IMR-90 (cell line): ENCODE measurements around the gene EVI5. TPM values are rescaled to one million over a fixed set of nuclear protein-coding genes. Genes with fewer than 3 reads are reported as not detected.
A peak's percentile ranks its signal among the peaks of the same experiment; 100 is the strongest.

Experiments
- ATAC-seq: fragments of 200-7000 bp; cut with Tn5 transposase; 2 replicates; pipeline ENCODE4 v1.9.1; 2020; ENCODE audit warnings: low read depth, mild to moderate bottlenecking, moderate library complexity
- BruUV-seq: library from RNA; stranded (reverse); fragments of 400-500 nt; replicated peaks from 2 replicates; lab custom pipeline; 2021; lab: Mats Ljungman, UMichigan
- CTCF ChIA-PET: fragments of 300-600 bp; formaldehyde crosslinking; extraction: SDS; loops from one replicate; lab custom pipeline; 2021; ENCODE audit warnings: antibody characterized with exemption; lab: Yijun Ruan, JAX
- POLR2A ChIA-PET: fragments of 300-600 bp; sonication (Branson Sonifier 250); formaldehyde crosslinking; loops from one replicate; lab custom pipeline; 2022; ENCODE audit warnings: antibody characterized with exemption; ENCODE audit not compliant: unreplicated experiment; lab: Charles Lee
- DNase-seq: peaks from one replicate; pipeline ENCODE4 v3.0.0; 2013
- H2AFZ ChIP-seq: replicated peaks from 2 replicates; pipeline ENCODE3; 2013; ENCODE audit warnings: low read length, mild to moderate bottlenecking; ENCODE audit not compliant: poor library complexity
- H2AK5ac ChIP-seq: 2 replicates; pipeline ENCODE4 v1.6.1; 2013; ENCODE audit warnings: low read depth, low read length, inconsistent platforms
- H2AK9ac ChIP-seq: replicated peaks from 2 replicates; pipeline ENCODE3; 2013; ENCODE audit warnings: mild to moderate bottlenecking, low read depth, low read length, moderate library complexity; ENCODE audit not compliant: poor library complexity
- H2BK120ac ChIP-seq: 2 replicates; pipeline ENCODE4 v1.6.1; 2013; ENCODE audit warnings: low read depth, low read length, inconsistent platforms
- H2BK15ac ChIP-seq: 3 replicates; pipeline ENCODE4 v1.6.1; 2013; ENCODE audit warnings: low read depth, low read length, inconsistent platforms
- H2BK20ac ChIP-seq: 2 replicates; pipeline ENCODE4 v1.6.1; 2013; ENCODE audit warnings: low read depth, mild to moderate bottlenecking, inconsistent platforms, low read length, moderate library complexity
- H2BK5ac ChIP-seq: 2 replicates; pipeline ENCODE4 v1.6.1; 2013; ENCODE audit warnings: mild to moderate bottlenecking, low read depth, low read length, inconsistent platforms; ENCODE audit not compliant: poor library complexity, severe bottlenecking
- H3K14ac ChIP-seq: replicated peaks from 2 replicates; pipeline ENCODE4 v1.6.1; 2013; ENCODE audit warnings: low read depth, low read length, inconsistent platforms
- H3K18ac ChIP-seq: 2 replicates; pipeline ENCODE4 v1.6.1; 2013; ENCODE audit warnings: low read depth, low read length, control low read depth
- H3K23ac ChIP-seq: 2 replicates; pipeline ENCODE4 v1.6.1; 2013; ENCODE audit warnings: low read depth, low read length, inconsistent platforms
- H3K27ac ChIP-seq: 2 replicates; pipeline ENCODE4 v1.5.1; 2013; ENCODE audit warnings: mild to moderate bottlenecking, control low read depth, low read length; ENCODE audit not compliant: insufficient read depth
- H3K27me3 ChIP-seq: 2 replicates; pipeline ENCODE4 v1.6.1; 2013; ENCODE audit warnings: low read length; ENCODE audit not compliant: control insufficient read depth, insufficient read depth
- H3K36me3 ChIP-seq: 2 replicates; pipeline ENCODE4 v1.6.1; 2013; ENCODE audit warnings: low read length, mixed read lengths; ENCODE audit not compliant: control insufficient read depth, insufficient read depth
- H3K4ac ChIP-seq: 2 replicates; pipeline ENCODE4 v1.6.1; 2013; ENCODE audit warnings: low read depth, low read length, inconsistent platforms
- H3K4me1 ChIP-seq: 2 replicates; pipeline ENCODE4 v1.6.1; 2013; ENCODE audit warnings: low read length, mixed read lengths; ENCODE audit not compliant: control insufficient read depth, insufficient read depth
- H3K4me2 ChIP-seq: 2 replicates; pipeline ENCODE4 v1.6.1; 2013; ENCODE audit warnings: low read depth, mild to moderate bottlenecking, control low read depth, low read length, moderate library complexity
- H3K4me3 ChIP-seq: 2 replicates; pipeline ENCODE4 v1.5.1; 2013; ENCODE audit warnings: low read depth, mild to moderate bottlenecking, control low read depth, low read length, moderate library complexity; ENCODE audit not compliant: insufficient read depth
- H3K56ac ChIP-seq: 2 replicates; pipeline ENCODE4 v1.6.1; 2013; ENCODE audit warnings: low read length, inconsistent platforms; ENCODE audit not compliant: insufficient read depth; ENCODE audit errors: extremely low read depth
- H3K79me1 ChIP-seq, 2 experiments: 2 replicates each; pipeline ENCODE4 v1.6.1; 2013; ENCODE audit warnings: low read length in 2 of 2, inconsistent platforms in 1 of 2, low read depth in 1 of 2
- H3K9ac ChIP-seq: 2 replicates; pipeline ENCODE4 v1.6.1; 2013; ENCODE audit warnings: low read depth, low read length, control low read depth
- H3K9me1 ChIP-seq: 2 replicates; pipeline ENCODE4 v1.6.1; 2013; ENCODE audit warnings: low read length, inconsistent platforms; ENCODE audit not compliant: insufficient read depth
- H3K9me3 ChIP-seq: 2 replicates; pipeline ENCODE4 v1.6.1; 2013; ENCODE audit warnings: low read length; ENCODE audit not compliant: control insufficient read depth, insufficient read depth
- H4K20me1 ChIP-seq: 2 replicates; pipeline ENCODE4 v1.6.1; 2013; ENCODE audit warnings: low read length, inconsistent platforms; ENCODE audit not compliant: insufficient read depth
- H4K5ac ChIP-seq: 2 replicates; pipeline ENCODE4 v1.6.1; 2013; ENCODE audit warnings: mild to moderate bottlenecking, low read depth, low read length, control low read depth
- H4K8ac ChIP-seq, 2 experiments: 2 replicates each; pipeline ENCODE4 v1.6.1; 2013; ENCODE audit warnings: low read depth in 2 of 2, low read length in 2 of 2, control low read depth in 1 of 2, inconsistent platforms in 1 of 2
- H4K91ac ChIP-seq: 2 replicates; pipeline ENCODE4 v1.6.1; 2013; ENCODE audit warnings: low read depth, low read length, inconsistent platforms; ENCODE audit not compliant: insufficient read depth
- MAFK ChIP-seq: IDR thresholded peaks from 2 replicates; pipeline ENCODE4 v1.6.1; 2012; ENCODE audit warnings: low read depth, low read length, improper control_type of control experiment
- WGBS, 2 experiments: methylation state at CpG; one replicate each; pipeline versions ENCODE4 v1.1.5 to v1.1.7; 2013; ENCODE audit warnings: missing lambda C conversion rate in 2 of 2; ENCODE audit not compliant: insufficient read length in 1 of 2; ENCODE audit errors: extremely low coverage in 2 of 2; 5-methylcytosine and 5-hydroxymethylcytosine counted together
- dilution Hi-C: fragments of 300-500 bp; cut with HindIII; formaldehyde crosslinking; loops from one replicate; pipeline ENCODE4 v1.14.3; 2018; ENCODE audit warnings: low sequenced_read_pairs; ENCODE audit not compliant: unreplicated experiment
- in situ Hi-C: fragments of 300-500 bp; cut with MboI; formaldehyde crosslinking; loops from 3 replicates; pipeline ENCODE4 v1.14.3; 2019; ENCODE audit warnings: low sequenced_read_pairs, inconsistent platforms, mixed read lengths
- intact Hi-C: fragments of 100-400 bp; cut with micrococcal nuclease; formaldehyde crosslinking; loops from 2 replicates; pipeline ENCODE4 v1.10.0; 2022
- polyA plus RNA-seq, 3 experiments: library from polyadenylated mRNA; depleted of rRNA; stranded (reverse); fragments of >200 nt; gene quantifications; 2 replicates each; pipeline ENCODE4 v1.2.3, GENCODE V29; 2012; ENCODE audit warnings: low replicate concordance in 1 of 3
- total RNA-seq: library from RNA; depleted of rRNA; stranded (reverse); fragments of >200 nt; gene quantifications from 2 replicates; pipeline ENCODE4 v1.2.3, GENCODE V29; 2012
- TF ChIP-seq, protein P1 (sequence below): conservative IDR thresholded peaks from 2 replicates; pipeline ENCODE4 v1.5.1; 2012; ENCODE audit warnings: mild to moderate bottlenecking, low read depth, low read length, improper control_type of control experiment

The EVI5 gene
- total and polyA plus RNA-seq, 2 of the 4 experiments (the other 2 are of a cell fraction) = 13.9 to 26.9 TPM

DNA sequence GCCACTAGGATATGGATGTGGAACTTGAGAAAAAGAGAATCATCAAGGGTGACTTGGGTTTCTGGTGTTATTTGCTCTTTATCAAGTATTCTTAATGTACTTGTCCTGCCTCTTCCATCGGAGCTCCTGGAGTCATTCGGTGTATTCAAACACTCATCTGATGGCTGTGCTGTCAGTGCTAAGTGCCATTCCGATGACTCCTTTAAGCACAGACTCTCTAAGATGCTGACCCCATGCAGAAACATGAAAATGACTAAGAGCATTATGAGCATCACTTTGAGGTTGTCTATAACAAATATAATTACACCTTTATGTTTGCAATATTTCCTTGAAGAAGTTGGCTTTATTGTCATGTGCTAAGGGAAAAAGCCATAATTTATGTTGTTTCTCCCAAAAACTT lies 35.6 kb upstream of the EVI5 start:
- Histone ChIP-seq H3K9ac (no peak overlapping the region), H4K8ac (no peak overlapping the region), H4K5ac (no peak overlapping the region), H4K20me1 (no peaks in the 10 kb centered on the region), H3K9me3 (no peaks in the 10 kb centered on the region), H2BK20ac (no peak overlapping the region), H3K56ac (no peak overlapping the region), H3K4me2 (no peak overlapping the region), H3K23ac (no peak overlapping the region), H2AK5ac (no peak overlapping the region), H2AK9ac (no peak overlapping the region), H2BK120ac (no peak overlapping the region), H3K4me3 (no peak overlapping the region), H3K79me1 (no peaks in the 10 kb centered on the region), H4K91ac (no peak overlapping the region), H3K9me1 (no peaks in the 10 kb centered on the region), H3K4ac (no peak overlapping the region), H2AFZ (no peak overlapping the region), H3K14ac (no peak overlapping the region), H3K18ac (no peak overlapping the region), H3K27ac (no peak overlapping the region), H2BK5ac (no peak overlapping the region), H2BK15ac (no peak overlapping the region), H3K4me1 (peaks cover 5% of the 10 kb centered on the region; the same call in 1 of the 2 replicates), H3K27me3 (no peaks in the 10 kb centered on the region), H3K36me3 (no peaks in the 10 kb centered on the region)
- intact Hi-C loops = no loop called here
- WGBS, 2 experiments = no CpG with 5 or more reads among the region's 3 CpGs
- DNase-seq (peak; percentile 56), ATAC-seq (no peak)
- in situ Hi-C loops = no loop called here
- BruUV-seq = no TSS peak
- ChIA-PET CTCF (no interaction called here), POLR2A (no interaction called here)
- dilution Hi-C loops = no loop called here
- 0 out of 2 replicates have a peak, but pooled peaks have one; percentile 28 for TF ChIP-seq MAFK
- TF ChIP-seq, protein P1, sequence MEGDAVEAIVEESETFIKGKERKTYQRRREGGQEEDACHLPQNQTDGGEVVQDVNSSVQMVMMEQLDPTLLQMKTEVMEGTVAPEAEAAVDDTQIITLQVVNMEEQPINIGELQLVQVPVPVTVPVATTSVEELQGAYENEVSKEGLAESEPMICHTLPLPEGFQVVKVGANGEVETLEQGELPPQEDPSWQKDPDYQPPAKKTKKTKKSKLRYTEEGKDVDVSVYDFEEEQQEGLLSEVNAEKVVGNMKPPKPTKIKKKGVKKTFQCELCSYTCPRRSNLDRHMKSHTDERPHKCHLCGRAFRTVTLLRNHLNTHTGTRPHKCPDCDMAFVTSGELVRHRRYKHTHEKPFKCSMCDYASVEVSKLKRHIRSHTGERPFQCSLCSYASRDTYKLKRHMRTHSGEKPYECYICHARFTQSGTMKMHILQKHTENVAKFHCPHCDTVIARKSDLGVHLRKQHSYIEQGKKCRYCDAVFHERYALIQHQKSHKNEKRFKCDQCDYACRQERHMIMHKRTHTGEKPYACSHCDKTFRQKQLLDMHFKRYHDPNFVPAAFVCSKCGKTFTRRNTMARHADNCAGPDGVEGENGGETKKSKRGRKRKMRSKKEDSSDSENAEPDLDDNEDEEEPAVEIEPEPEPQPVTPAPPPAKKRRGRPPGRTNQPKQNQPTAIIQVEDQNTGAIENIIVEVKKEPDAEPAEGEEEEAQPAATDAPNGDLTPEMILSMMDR = no peak
